OCI-LY3 (cell line): Measurements from ENCODE around the gene SLC24A1.

Experiments
- CTCF ChIP-seq: fragments of 200-600, 300-600 bp; sonication (generic); IDR thresholded peaks from 2 replicates; pipeline ENCODE4 v1.5.1; 2014; ENCODE audit warnings: antibody characterized with exemption, low read length, low read depth
- EZH2phosphoT487 ChIP-seq: fragments of 200-600 bp; shearing (Covaris generic); IDR thresholded peaks from 2 replicates; pipeline ENCODE4 v1.6.1; 2018; ENCODE audit warnings: antibody characterized with exemption, mixed run types, low read depth

DNA sequence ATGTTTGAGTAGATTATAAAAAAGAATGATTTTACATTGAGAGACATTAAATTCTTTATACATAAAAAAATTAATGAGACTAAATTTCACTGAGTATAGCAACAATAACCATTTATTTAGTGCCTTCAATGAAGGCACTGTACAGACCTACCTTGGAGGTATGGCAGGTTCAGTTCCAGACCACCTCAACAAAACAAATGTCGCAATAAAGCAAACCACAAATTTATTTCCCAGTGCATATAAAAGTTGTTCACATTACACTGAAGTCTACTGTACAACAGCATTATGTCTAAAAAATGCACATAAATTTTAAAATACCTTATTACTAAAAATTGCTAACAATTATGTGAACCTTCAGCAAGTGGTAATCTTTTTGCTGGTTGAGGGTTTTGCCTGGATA, 58.8 kb downstream of the SLC24A1 start:
- TF ChIP-seq CTCF: no peak
- no peak for TF ChIP-seq EZH2phosphoT487
